Neutrophil (primary cell): Measurements from ENCODE around the gene ARHGAP6.

Source experiments
- H3K27ac ChIP-seq: fragments of 200-600 bp; sonication (generic); 2 replicates; pipeline ENCODE4 v1.5.1; 2016; ENCODE audit warnings: mild to moderate bottlenecking, moderate library complexity
- H3K27me3 ChIP-seq: fragments of 200-600 bp; sonication (generic); 2 replicates; pipeline ENCODE4 v1.6.0; 2016; ENCODE audit warnings: mild to moderate bottlenecking
- H3K36me3 ChIP-seq: fragments of 200-600 bp; sonication (generic); 2 replicates; pipeline ENCODE4 v1.5.1; 2017
- H3K4me1 ChIP-seq, 2 experiments: fragments of 200-600 bp in 1 of 2; sonication (generic) in 1 of 2; 1 replicate in 1 of 2; 2 replicates in 1 of 2; pipeline versions ENCODE4 v1.5.1 to v1.6.1; 2013 to 2016; ENCODE audit warnings: low read depth in 1 of 2, low read length in 1 of 2, mild to moderate bottlenecking in 1 of 2, moderate library complexity in 1 of 2; ENCODE audit not compliant: control insufficient read depth in 1 of 2, insufficient read depth in 1 of 2
- H3K4me3 ChIP-seq, 2 experiments: fragments of 200-600 bp in 1 of 2; sonication (generic) in 1 of 2; 1 replicate in 1 of 2; 2 replicates in 1 of 2; pipeline ENCODE4 v1.5.1; 2013 to 2016; ENCODE audit warnings: low read depth in 1 of 2, low read length in 1 of 2, mild to moderate bottlenecking in 1 of 2, moderate library complexity in 1 of 2
- H3K9me3 ChIP-seq: fragments of 200-600 bp; sonication (generic); 2 replicates; pipeline ENCODE4 v1.5.1; 2016
- CTCF ChIP-seq: fragments of 200-600 bp; sonication (generic); IDR thresholded peaks from 2 replicates; pipeline ENCODE4 v1.5.1; 2016; ENCODE audit warnings: antibody characterized with exemption

The ARHGAP6 gene

GRCh38 chrX:11611965-11612364, 53.8 kb downstream of the ARHGAP6 start:
- Histone ChIP-seq H3K27ac (no peak overlapping the region), H3K4me3 (no peak overlapping the region), H3K9me3 (no peaks in the 10 kb centered on the region), H3K36me3 (no peaks in the 10 kb centered on the region), H3K4me1 (no peaks in the 10 kb centered on the region), H3K27me3 (no peaks in the 10 kb centered on the region)
- no peak for TF ChIP-seq CTCF

DNA sequence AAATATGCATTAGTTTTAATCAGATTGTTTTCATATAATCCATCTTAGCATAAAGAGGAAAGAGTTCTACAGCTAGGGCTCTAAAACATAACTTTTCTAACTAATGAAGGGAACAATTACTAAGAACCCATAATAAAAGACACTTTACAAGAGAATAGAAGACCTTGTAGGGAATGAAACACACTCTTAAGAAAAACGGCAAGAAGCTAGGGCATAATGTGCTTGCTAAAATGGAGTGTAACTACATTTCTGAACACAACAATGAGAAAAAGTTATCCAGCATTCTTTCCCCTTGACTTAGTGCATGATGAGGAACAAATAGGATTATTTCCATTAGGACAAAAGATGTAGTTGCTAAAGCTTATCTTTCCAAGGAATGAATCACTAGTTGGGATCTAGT, 54.6 kb downstream of the ARHGAP6 start:
- Histone ChIP-seq H3K4me3 (no peak overlapping the region), H3K9me3 (no peaks in the 10 kb centered on the region), H3K36me3 (no peaks in the 10 kb centered on the region), H3K4me1 (no peaks in the 10 kb centered on the region), H3K27ac (no peak overlapping the region), H3K27me3 (no peaks in the 10 kb centered on the region)
- no peak for TF ChIP-seq CTCF

GRCh38 chrX:11609109-11609508, 56.6 kb downstream of the ARHGAP6 start:
- H3K9me3 ChIP-seq: no peaks in the 10 kb centered on the region
- H3K4me3 ChIP-seq: no peak overlapping the region
- no peak for TF ChIP-seq CTCF
- no peaks in the 10 kb centered on the region for H3K36me3 ChIP-seq
- H3K27ac ChIP-seq: no peak overlapping the region
- no peaks in the 10 kb centered on the region for H3K4me1 ChIP-seq
- no peaks in the 10 kb centered on the region for H3K27me3 ChIP-seq

GRCh38 chrX:11606408-11606807, 59.3 kb downstream of the ARHGAP6 start:
- Histone ChIP-seq H3K4me1 (no peaks in the 10 kb centered on the region), H3K27ac (no peak overlapping the region), H3K9me3 (no peaks in the 10 kb centered on the region), H3K4me3 (no peak overlapping the region), H3K27me3 (no peaks in the 10 kb centered on the region), H3K36me3 (no peaks in the 10 kb centered on the region)
- no peak for TF ChIP-seq CTCF

DNA sequence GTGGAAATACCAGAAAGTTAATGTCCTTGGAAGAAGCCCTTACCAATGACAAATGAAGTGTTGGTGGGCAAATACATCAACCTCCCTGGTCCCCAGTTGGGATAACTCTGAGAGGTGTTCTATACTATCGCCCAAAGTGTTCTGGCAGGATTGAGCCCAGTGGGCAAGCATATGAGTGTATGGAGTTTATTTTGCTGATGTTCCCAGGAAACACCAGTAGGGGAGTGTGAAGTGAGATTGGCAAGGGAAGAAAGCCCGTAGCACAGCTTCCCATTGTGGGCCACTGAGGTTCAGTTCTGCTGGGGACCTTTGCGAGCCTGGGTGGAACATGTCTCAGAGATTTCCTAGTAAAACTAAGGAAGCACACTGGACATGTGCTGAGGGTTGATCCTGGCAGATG, 65.1 kb downstream of the ARHGAP6 start:
- no peak overlapping the region for H3K4me3 ChIP-seq
- no peaks in the 10 kb centered on the region for H3K9me3 ChIP-seq
- no peaks in the 10 kb centered on the region for H3K36me3 ChIP-seq
- no peak for TF ChIP-seq CTCF
- H3K27ac ChIP-seq: no peak overlapping the region
- H3K27me3 ChIP-seq: no peaks in the 10 kb centered on the region
- H3K4me1 ChIP-seq: no peaks in the 10 kb centered on the region

DNA sequence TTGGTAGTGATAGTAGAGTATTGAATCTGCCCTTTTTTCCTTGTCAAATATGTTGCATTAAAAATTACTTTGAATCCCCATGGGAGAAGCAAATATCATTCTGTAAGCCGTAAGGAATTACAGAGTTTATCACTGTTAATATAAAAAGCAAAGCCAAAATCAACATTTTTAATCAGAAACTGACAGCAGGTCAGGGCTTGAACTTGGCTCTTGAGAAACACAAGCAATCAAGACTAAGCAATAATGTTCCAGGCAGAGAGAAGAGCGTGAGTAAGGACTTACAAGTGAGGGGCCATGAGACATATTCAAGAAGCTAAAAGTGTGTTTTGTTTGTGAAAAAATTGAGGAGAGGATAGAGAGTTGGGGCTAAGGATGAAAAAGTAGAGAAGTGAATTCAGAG, 68.2 kb downstream of the ARHGAP6 start:
- H3K27me3 ChIP-seq: no peaks in the 10 kb centered on the region
- H3K27ac ChIP-seq: no peak overlapping the region
- H3K36me3 ChIP-seq: no peaks in the 10 kb centered on the region
- no peaks in the 10 kb centered on the region for H3K4me1 ChIP-seq
- no peaks in the 10 kb centered on the region for H3K9me3 ChIP-seq
- H3K4me3 ChIP-seq: no peak overlapping the region
- TF ChIP-seq CTCF: no peak
